Activated B cell treated with CpG ODN at 0.5 μM for 24 hours (primary cell): ENCODE measurements around the gene OSTF1. TPM values are rescaled to one million over a fixed set of nuclear protein-coding genes. Genes with fewer than 3 reads are reported as not detected.
A peak's percentile ranks its signal among the peaks of the same experiment; 100 is the strongest.

ENCODE experiments used
- ATAC-seq: fragments of 200-7000 bp; cut with Tn5 transposase; one replicate; pipeline ENCODE4 v1.10.0; 2021; ENCODE audit warnings: low read depth, mild to moderate bottlenecking, moderate library complexity
- CTCF ChIA-PET: fragments of 350-600 bp; sonication (Branson Sonifier 250); formaldehyde crosslinking; loops from one replicate; lab custom pipeline; 2021; ENCODE audit warnings: antibody characterized with exemption; lab: Charles Lee
- POLR2A ChIA-PET: fragments of 350-600 bp; sonication (Branson Sonifier 250); formaldehyde crosslinking; loops from one replicate; lab custom pipeline; 2021; ENCODE audit warnings: antibody characterized with exemption; lab: Charles Lee
- DNase-seq: peaks from one replicate; pipeline ENCODE4 v3.0.0; 2022
- H3K27ac Mint-ChIP-seq: one replicate; pipeline ENCODE4 v1.8.0; 2020; ENCODE audit warnings: mixed read lengths
- H3K27me3 Mint-ChIP-seq: one replicate; pipeline ENCODE4 v1.8.0; 2021; ENCODE audit warnings: mixed read lengths
- H3K36me3 Mint-ChIP-seq: one replicate; pipeline ENCODE4 v1.8.0; 2021; ENCODE audit warnings: low read depth, mixed read lengths
- H3K4me1 Mint-ChIP-seq: one replicate; pipeline ENCODE4 v1.8.0; 2021; ENCODE audit warnings: mixed read lengths
- H3K4me3 Mint-ChIP-seq: one replicate; pipeline ENCODE4 v1.8.0; 2020; ENCODE audit warnings: mild to moderate bottlenecking, mixed read lengths
- H3K9me3 Mint-ChIP-seq: one replicate; pipeline ENCODE4 v1.8.0; 2020; ENCODE audit warnings: mixed read lengths
- CTCF ChIP-seq: fragments of 200-600 bp; IDR thresholded peaks from one replicate; pipeline ENCODE4 v1.8.0; 2022; ENCODE audit warnings: antibody characterized with exemption, mild to moderate bottlenecking
- intact Hi-C: fragments of 100-400 bp; cut with micrococcal nuclease; formaldehyde crosslinking; loops from one replicate; pipeline ENCODE4 v1.15.1; 2024
- total RNA-seq: library from RNA; stranded (reverse); gene quantifications from 2 replicates; pipeline ENCODE4 v1.2.3, GENCODE V29; 2022

OSTF1 gene
- total RNA-seq, 1 donor from 2014 or later, result 59.7 TPM

DNA sequence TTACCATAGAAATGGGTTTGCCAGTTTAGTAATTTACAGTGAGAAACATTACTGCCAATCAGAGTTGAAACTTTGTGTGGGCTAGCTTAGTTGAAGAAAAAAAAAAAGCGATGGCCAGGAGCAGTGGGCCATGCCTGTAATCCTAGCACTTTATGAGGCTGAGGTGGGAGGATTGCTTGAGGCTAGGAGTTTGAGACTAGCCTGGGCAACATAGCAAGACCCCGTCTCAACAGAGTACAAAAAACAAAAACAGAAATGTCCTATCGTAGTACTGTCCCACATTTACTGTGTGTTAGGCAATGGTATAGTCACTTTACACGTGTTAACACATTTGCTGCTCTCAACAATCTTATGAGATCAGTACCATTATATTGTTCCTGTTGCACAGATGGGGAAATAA is 2.3 kb downstream of the OSTF1 start:
- H3K27me3 Mint-ChIP-seq, result no peaks in the 10 kb centered on the region
- ChIA-PET CTCF (interaction anchor here (0.6 to 1.3 kb wide), 2 partner anchors 13 to 139 kb away, joined by 4 read pairs; no protein-coding TSS in a partner anchor), POLR2A (interaction anchor here (1.4 to 6.1 kb wide), 2 partner anchors 63 to 64 kb away, joined by 4 to 82 read pairs; partner anchors contain the start of gene CARNMT1)
- DNase-seq, result no peak
- TF ChIP-seq CTCF, result no peak
- H3K9me3 Mint-ChIP-seq, result no peaks in the 10 kb centered on the region
- intact Hi-C loops, result no loop called here
- no peak for ATAC-seq
- H3K4me3 Mint-ChIP-seq, result peak overlapping the region; percentile 24
- peaks cover 22% of the 10 kb centered on the region for H3K36me3 Mint-ChIP-seq
- H3K4me1 Mint-ChIP-seq, result peaks cover 68% of the 10 kb centered on the region
- H3K27ac Mint-ChIP-seq, result no peak overlapping the region

GRCh38 chr9:75092766-75093165 is 4.5 kb downstream of the OSTF1 start:
- Mint-ChIP-seq H3K4me1 (peaks cover 74% of the 10 kb centered on the region), H3K4me3 (no peak overlapping the region), H3K27me3 (no peaks in the 10 kb centered on the region), H3K36me3 (peaks cover 32% of the 10 kb centered on the region), H3K9me3 (no peaks in the 10 kb centered on the region), H3K27ac (no peak overlapping the region)
- ChIA-PET POLR2A (interaction anchor here (1.4 kb wide), 1 partner anchor 64 kb away, joined by 3 read pairs; the partner anchor contains the start of gene CARNMT1), CTCF (no interaction called here)
- no peak for DNase-seq
- TF ChIP-seq CTCF, result no peak
- ATAC-seq, result no peak
- intact Hi-C loops, result no loop called here

DNA sequence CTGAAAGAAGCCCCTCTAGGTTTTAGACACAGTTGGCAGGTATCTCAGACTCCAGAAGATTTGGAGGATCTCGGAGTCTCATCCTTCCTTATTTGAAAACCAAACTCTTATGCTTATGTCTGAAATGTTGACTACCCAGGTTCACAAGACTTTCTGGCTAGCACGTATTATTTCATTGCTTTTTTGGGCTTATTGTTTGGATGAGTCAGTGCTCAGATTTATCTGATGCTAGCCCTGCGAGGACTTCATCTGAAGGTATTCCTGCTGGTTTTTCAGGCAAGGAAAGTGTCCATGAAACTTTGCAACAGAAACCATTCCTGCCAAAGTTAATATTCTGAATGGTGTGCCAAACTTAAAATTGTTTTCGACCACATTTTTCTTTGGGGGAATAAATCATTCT is 8.5 kb downstream of the OSTF1 start:
- CTCF ChIA-PET, result no interaction called here
- Mint-ChIP-seq H3K27ac (no peak overlapping the region), H3K27me3 (no peaks in the 10 kb centered on the region), H3K4me1 (peaks cover 56% of the 10 kb centered on the region), H3K36me3 (peaks cover 34% of the 10 kb centered on the region), H3K9me3 (no peaks in the 10 kb centered on the region), H3K4me3 (no peak overlapping the region)
- DNase-seq (no peak), ATAC-seq (no peak)
- POLR2A ChIA-PET, result no interaction called here
- no peak for TF ChIP-seq CTCF
- intact Hi-C loops, result loop anchor here (2.0 kb wide), 1 partner anchor 14 kb away; no protein-coding TSS in a partner anchor

DNA sequence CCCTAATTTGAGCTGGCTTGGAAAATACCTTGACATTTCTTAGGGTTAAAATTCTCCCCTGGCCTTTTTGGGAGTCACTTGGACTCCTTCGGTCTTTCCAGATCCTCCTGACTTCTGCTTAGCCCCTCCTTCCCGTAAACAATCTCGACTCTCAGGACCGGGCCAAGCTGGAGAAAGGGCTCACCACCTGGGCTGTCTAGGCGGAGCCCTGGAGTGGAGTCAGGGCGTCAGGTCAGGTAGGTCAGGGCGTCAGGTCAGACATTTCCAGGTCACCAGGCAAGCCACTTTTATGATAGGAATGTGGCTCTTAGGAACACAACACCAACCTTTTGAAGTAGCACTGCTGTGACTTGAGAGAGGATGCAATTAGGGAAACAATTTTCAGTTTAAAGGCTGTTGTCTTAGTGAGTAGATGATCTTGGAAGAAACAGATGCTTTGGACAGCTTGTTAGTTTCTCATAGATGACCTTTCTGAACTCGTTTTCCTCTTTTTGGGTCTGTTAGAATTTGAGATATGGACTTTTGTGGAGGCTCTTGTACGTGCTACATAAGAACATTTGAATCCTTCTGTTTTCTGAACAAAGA is 12.8 kb downstream of the OSTF1 start:
- DNase-seq (no peak), ATAC-seq (no peak)
- Mint-ChIP-seq H3K4me1 (peaks cover 41% of the 10 kb centered on the region), H3K27me3 (no peaks in the 10 kb centered on the region), H3K4me3 (no peak overlapping the region), H3K9me3 (no peaks in the 10 kb centered on the region), H3K36me3 (peaks cover 49% of the 10 kb centered on the region), H3K27ac (peak overlapping the region; percentile 16)
- TF ChIP-seq CTCF, result no peak
- ChIA-PET CTCF (no interaction called here), POLR2A (no interaction called here)
- intact Hi-C loops, result no loop called here

GRCh38 chr9:75102177-75102790 is 14.0 kb downstream of the OSTF1 start:
- H3K9me3 Mint-ChIP-seq, result no peaks in the 10 kb centered on the region
- no peaks in the 10 kb centered on the region for H3K27me3 Mint-ChIP-seq
- no peak overlapping the region for H3K4me3 Mint-ChIP-seq
- peaks cover 32% of the 10 kb centered on the region for H3K4me1 Mint-ChIP-seq
- intact Hi-C loops, result no loop called here
- ChIA-PET POLR2A (no interaction called here), CTCF (no interaction called here)
- peaks cover 44% of the 10 kb centered on the region for H3K36me3 Mint-ChIP-seq
- TF ChIP-seq CTCF, result no peak
- DNase-seq, result no peak
- H3K27ac Mint-ChIP-seq, result no peak overlapping the region
- ATAC-seq, result no peak
